ENCODE measurements around the gene POR.

GRCh38 chr7:75876126-75876881, 38.7 kb upstream of the POR start:
- TF ChIP-seq CTCF (IDR thresholded peaks at IDR 0.05) (no peak), POLR2A (IDR thresholded peaks at IDR 0.05) (no peak), EP300 (IDR thresholded peaks at IDR 0.05) (no peak), POLR2AphosphoS5 (IDR thresholded peaks at IDR 0.05) (no peak)

Measured in sigmoid colon (tissue), 4 donors.